HepG2 (cell line): ENCODE measurements around the gene NEK9. TPM values are rescaled to one million over a fixed set of nuclear protein-coding genes. Genes with fewer than 3 reads are reported as not detected.

ENCODE experiments used
- ATAC-seq: fragments of 200-7000 bp; cut with Tn5 transposase; 3 replicates; pipeline ENCODE4 v1.9.1; 2020; ENCODE audit warnings: mild to moderate bottlenecking, moderate library complexity
- BruUV-seq: library from RNA; stranded (reverse); fragments of 400-500 nt; replicated peaks from 2 replicates; lab custom pipeline; 2021; lab: Mats Ljungman, UMichigan
- CTCF ChIA-PET: fragments of 300-600 bp; formaldehyde crosslinking; extraction: SDS; loops from one replicate; lab custom pipeline; 2021; ENCODE audit warnings: low total read pairs, inconsistent platforms, low intra/inter-chr PET ratio; lab: Yijun Ruan, JAX
- POLR2A ChIA-PET: fragments of 350-600 bp; sonication (Branson Sonifier 250); formaldehyde crosslinking; loops from one replicate; lab custom pipeline; 2020; ENCODE audit warnings: antibody characterized with exemption, inconsistent platforms; lab: Yijun Ruan, JAX
- DNase-seq: peaks from one replicate; pipeline ENCODE4 v3.0.0-alpha.2; 2015; ENCODE audit warnings: low spot score
- FAIRE-seq: peaks from 3 replicates; lab custom pipeline; 2011; peaks lifted over from hg19 to GRCh38; lab: Jason Lieb, UNC
- H2AFZ ChIP-seq: one replicate; pipeline ENCODE4 v1.6.1; 2011; ENCODE audit warnings: low read length, inconsistent platforms
- H3K27ac ChIP-seq: fragments of 300-600 bp; 3 replicates; pipeline ENCODE4 v1.8.0; 2011; ENCODE audit warnings: mixed run types, mild to moderate bottlenecking, mixed read lengths, low read length, inconsistent platforms; ENCODE audit not compliant: insufficient read depth; ENCODE audit errors: extremely low read length
- H3K27me3 ChIP-seq, 2 experiments: fragments of 200-600 bp in 1 of 2; 2 replicates in 1 of 2; 3 replicates in 1 of 2; pipeline versions ENCODE4 v1.6.0 to v1.8.0; 2011; ENCODE audit warnings: low read length in 2 of 2, mild to moderate bottlenecking in 2 of 2, moderate library complexity in 2 of 2, inconsistent platforms in 1 of 2; ENCODE audit not compliant: insufficient read depth in 2 of 2, control insufficient read depth in 1 of 2
- H3K36me3 ChIP-seq, 2 experiments: fragments of 200-600 bp in 1 of 2; replicated peaks in 1 of 2; 2 replicates in 1 of 2; 3 replicates in 1 of 2; pipeline versions ENCODE4 v1.5.1 to v1.8.0; 2011; ENCODE audit warnings: low read length in 2 of 2, inconsistent platforms in 1 of 2; ENCODE audit not compliant: insufficient read depth in 2 of 2, control insufficient read depth in 1 of 2
- H3K4me1 ChIP-seq: 2 replicates; pipeline ENCODE4 v1.5.1; 2012; ENCODE audit warnings: low read length, inconsistent platforms; ENCODE audit not compliant: insufficient read depth
- H3K4me2 ChIP-seq: 2 replicates; pipeline ENCODE4 v1.6.0; 2011; ENCODE audit warnings: low read depth, low read length, inconsistent platforms
- H3K4me3 ChIP-seq, 3 experiments: fragments of 200-600 bp in 1 of 3; sonication (generic), shearing (Covaris generic) in 1 of 3; replicated peaks in 1 of 3; 2 replicates each; pipeline ENCODE4 v1.5.1; 2011 to 2016; ENCODE audit warnings: low read length in 3 of 3, inconsistent platforms in 2 of 3, low read depth in 2 of 3, mild to moderate bottlenecking in 2 of 3, control low read depth in 1 of 3, mixed read lengths in 1 of 3; ENCODE audit not compliant: insufficient read depth in 1 of 3
- H3K79me2 ChIP-seq: one replicate; pipeline ENCODE4 v1.6.1; 2011; ENCODE audit warnings: low read length, inconsistent platforms; ENCODE audit not compliant: insufficient read depth
- H3K9ac ChIP-seq: 2 replicates; pipeline ENCODE4 v1.6.0; 2011; ENCODE audit warnings: mild to moderate bottlenecking, low read depth, low read length, inconsistent platforms; ENCODE audit not compliant: insufficient read depth
- H3K9me3 ChIP-seq: 2 replicates; pipeline ENCODE4 v1.5.1; 2012; ENCODE audit warnings: mild to moderate bottlenecking, low read length
- H4K20me1 ChIP-seq: 2 replicates; pipeline ENCODE4 v1.6.0; 2011; ENCODE audit warnings: inconsistent platforms, mild to moderate bottlenecking, low read length, moderate library complexity; ENCODE audit not compliant: insufficient read depth
- CC2D1A ChIP-seq: sonication (generic); formaldehyde crosslinking; IDR thresholded peaks from 2 replicates; pipeline ENCODE4 v1.8.1; 2023; ENCODE audit warnings: mild to moderate bottlenecking, missing genetic modification reagents
- MEF2D ChIP-seq: sonication (generic); formaldehyde crosslinking; IDR thresholded peaks from 2 replicates; pipeline ENCODE4 v1.5.1; 2020; ENCODE audit warnings: mild to moderate bottlenecking, missing genetic modification reagents
- ZNF317 ChIP-seq: sonication (generic); formaldehyde crosslinking; IDR thresholded peaks from 2 replicates; pipeline ENCODE4 v1.5.0; 2020; ENCODE audit warnings: mild to moderate bottlenecking, missing genetic modification reagents
- ZNF407 ChIP-seq: sonication (generic); formaldehyde crosslinking; IDR thresholded peaks from one replicate; pipeline ENCODE4 v1.5.1; 2020; ENCODE audit warnings: mild to moderate bottlenecking, missing genetic modification reagents; ENCODE audit errors: not compliant biosample characterization
- ZNF460 ChIP-seq: sonication (generic); formaldehyde crosslinking; IDR thresholded peaks from 2 replicates; pipeline ENCODE4 v1.5.1; 2020; ENCODE audit warnings: missing genetic modification reagents, mild to moderate bottlenecking, borderline replicate concordance
- ZNF639 ChIP-seq: conservative IDR thresholded peaks from 2 replicates; pipeline ENCODE4 v1.6.1; 2018; ENCODE audit warnings: missing genetic modification reagents
- WGBS: methylation state at CpG from one replicate; pipeline ENCODE4 v1.1.6; 2017; ENCODE audit warnings: low lambda C conversion rate; 5-methylcytosine and 5-hydroxymethylcytosine counted together
- in situ Hi-C: cut with HindIII; loops from 2 replicates; pipeline ENCODE4 v1.10.0; 2017; ENCODE audit warnings: low pct_unique_long_range_greater_than_20kb; ENCODE audit not compliant: extremely low pct_ligation_motif_present
- intact Hi-C: fragments of 100-400 bp; cut with micrococcal nuclease; formaldehyde crosslinking; loops from one replicate; pipeline ENCODE4 v1.10.0; 2022; ENCODE audit not compliant: unreplicated experiment
- polyA plus RNA-seq, 8 experiments: library from polyadenylated mRNA; depleted of rRNA in 3 of 8; stranded (reverse) in 7 of 8; unstranded in 1 of 8; fragments of >200 nt; fragmentation: Illumina TruSeq in 4 of 8; extraction: Trizol in 4 of 8; gene quantifications; 2 replicates each; pipeline versions ENCODE4 v1.2.1 to v1.2.3, GENCODE V29; 2011 to 2016; ENCODE audit warnings: low read depth in 4 of 8, missing spikeins in 1 of 8, mixed read lengths in 1 of 8; ENCODE audit not compliant: insufficient read depth in 1 of 8
- total RNA-seq, 5 experiments: library from RNA; depleted of rRNA; stranded (reverse); fragments of >200 nt; fragmentation: Illumina TruSeq; extraction: Trizol; gene quantifications; 2 replicates each; pipeline ENCODE4 v1.2.3, GENCODE V29; 2016; ENCODE audit warnings: low read depth in 1 of 5

The NEK9 gene
- total and polyA plus RNA-seq, 2 of the 13 experiments (the other 11 are each of a cell fraction or from before 2014, with no cell fraction given): 16.5 to 27.3 TPM

- Histone ChIP-seq H3K36me3 (peaks cover 0 to 25% of the 10 kb centered on the region in 2 experiments), H3K79me2 (peaks cover 29% of the 10 kb centered on the region), H2AFZ (no peak overlapping the region), H4K20me1 (no peaks in the 10 kb centered on the region), H3K4me2 (no peak overlapping the region), H3K4me3 (no peak overlapping the region), H3K4me1 (peaks cover 42% of the 10 kb centered on the region), H3K9ac (0 out of 2 replicates have a peak overlapping the region, but pooled peaks have one; percentile 13)
- no TSS peak for BruUV-seq
- DNase-seq (no peak), ATAC-seq (no peak)
- TF ChIP-seq ZNF460 (CRISPR knock-in tag) (peak; percentile 43; the same call in 1 of the 2 replicates), CC2D1A (CRISPR knock-in tag) (no peak)
- TF ChIP-seq, all 625 proteins: peak for 1
- WGBS: 94% methylated on average over 9 of the region's 9 CpGs
- FAIRE-seq: no peak
- ChIA-PET POLR2A (interaction anchor here (0.7 kb wide), 1 partner anchor 154 kb away, joined by 3 read pairs; no protein-coding TSS in a partner anchor), CTCF (no interaction called here)
- Histone ChIP-seq H3K27ac (no peak overlapping the region), H3K27me3 (no peaks in the 10 kb centered on the region), H3K9me3 (no peaks in the 10 kb centered on the region)
- intact Hi-C loops (no loop called here), in situ Hi-C loops (no loop called here)
Observed at GRCh38 chr14:75143761-75144527, 17.1 kb upstream of the NEK9 start.

- Histone ChIP-seq H3K36me3 (peaks cover 0 to 21% of the 10 kb centered on the region in 2 experiments), H3K27ac (no peak overlapping the region), H3K9me3 (no peaks in the 10 kb centered on the region), H3K9ac (no peak overlapping the region), H3K4me3 (no peak overlapping the region), H3K27me3 (no peaks in the 10 kb centered on the region), H3K4me1 (peaks cover 28% of the 10 kb centered on the region), H2AFZ (no peak overlapping the region), H3K79me2 (peaks cover 34% of the 10 kb centered on the region), H4K20me1 (no peaks in the 10 kb centered on the region), H3K4me2 (no peak overlapping the region)
- intact Hi-C loops: no loop called here
- ATAC-seq (no peak), FAIRE-seq (no peak), DNase-seq (no peak)
- in situ Hi-C loops: no loop called here
- BruUV-seq: no TSS peak
- POLR2A ChIA-PET: no interaction called here
- CTCF ChIA-PET: interaction anchor here (1.2 to 1.4 kb wide), 4 partner anchors 152 to 161 kb away, joined by 3 to 5 read pairs (median 4); no protein-coding TSS in a partner anchor
- WGBS: 97% methylated on average over 1 of the region's 1 CpG
- no peak for TF ChIP-seq ZNF639 (CRISPR knock-in tag)
- TF ChIP-seq ZNF317 (CRISPR knock-in tag): no peak
- no peak for TF ChIP-seq MEF2D (CRISPR knock-in tag)
- no peak for TF ChIP-seq ZNF407 (CRISPR knock-in tag)
Observed at GRCh38 chr14:75142494-75142893, 15.6 kb upstream of the NEK9 start.
